Adrenal gland (tissue), 5 donors: Measurements from ENCODE around the gene TMEM259.

ENCODE experiments used
- POLR2A ChIP-seq, 2 donors: fragments of 450-650 bp; IDR thresholded peaks; one replicate each; pipeline ENCODE4 v1.6.1; 2017; ENCODE audit warnings: antibody characterized with exemption in 2 of 2, mild to moderate bottlenecking in 2 of 2, moderate library complexity in 1 of 2
- TF ChIP-seq, protein P1 (sequence below), 6 experiments: fragments of 450-650 bp in 4 of 6; fragments of 200-600 bp in 2 of 6; sonication (generic) in 1 of 6; IDR thresholded peaks; 1 replicate in 5 of 6; 2 replicates in 1 of 6; pipeline versions ENCODE4 v1.5.1 to v1.8.0; 2016 to 2021; ENCODE audit warnings: antibody characterized with exemption in 6 of 6, mild to moderate bottlenecking in 2 of 6, moderate library complexity in 1 of 6
- donor health status: DM: no; HTN: no; CAD: no.

DNA sequence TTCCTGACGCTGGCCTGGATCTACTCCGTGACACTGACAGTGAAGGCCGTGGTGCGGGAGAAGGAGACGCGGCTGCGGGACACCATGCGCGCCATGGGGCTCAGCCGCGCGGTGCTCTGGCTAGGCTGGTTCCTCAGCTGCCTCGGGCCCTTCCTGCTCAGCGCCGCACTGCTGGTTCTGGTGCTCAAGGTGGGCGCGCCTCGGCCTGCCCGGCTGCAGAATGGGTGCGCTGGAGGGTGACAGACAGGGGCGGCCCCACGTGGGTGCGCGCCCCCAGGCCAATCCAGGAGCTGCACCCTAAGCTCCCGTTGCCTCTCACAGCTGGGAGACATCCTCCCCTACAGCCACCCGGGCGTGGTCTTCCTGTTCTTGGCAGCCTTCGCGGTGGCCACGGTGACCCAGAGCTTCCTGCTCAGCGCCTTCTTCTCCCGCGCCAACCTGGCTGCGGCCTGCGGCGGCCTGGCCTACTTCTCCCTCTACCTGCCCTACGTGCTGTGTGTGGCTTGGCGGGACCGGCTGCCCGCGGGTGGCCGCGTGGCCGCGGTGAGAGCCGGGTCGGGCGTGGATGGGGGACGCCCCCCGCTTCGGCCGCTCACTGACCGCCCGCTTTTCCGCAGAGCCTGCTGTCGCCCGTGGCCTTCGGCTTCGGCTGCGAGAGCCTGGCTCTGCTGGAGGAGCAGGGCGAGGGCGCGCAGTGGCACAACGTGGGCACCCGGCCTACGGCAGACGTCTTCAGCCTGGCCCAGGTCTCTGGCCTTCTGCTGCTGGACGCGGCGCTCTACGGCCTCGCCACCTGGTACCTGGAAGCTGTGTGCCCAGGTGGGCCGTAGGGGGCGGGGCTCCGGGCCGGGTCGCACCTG lies 26.1 kb upstream of the TMEM259 start:
- TF ChIP-seq, protein P1, sequence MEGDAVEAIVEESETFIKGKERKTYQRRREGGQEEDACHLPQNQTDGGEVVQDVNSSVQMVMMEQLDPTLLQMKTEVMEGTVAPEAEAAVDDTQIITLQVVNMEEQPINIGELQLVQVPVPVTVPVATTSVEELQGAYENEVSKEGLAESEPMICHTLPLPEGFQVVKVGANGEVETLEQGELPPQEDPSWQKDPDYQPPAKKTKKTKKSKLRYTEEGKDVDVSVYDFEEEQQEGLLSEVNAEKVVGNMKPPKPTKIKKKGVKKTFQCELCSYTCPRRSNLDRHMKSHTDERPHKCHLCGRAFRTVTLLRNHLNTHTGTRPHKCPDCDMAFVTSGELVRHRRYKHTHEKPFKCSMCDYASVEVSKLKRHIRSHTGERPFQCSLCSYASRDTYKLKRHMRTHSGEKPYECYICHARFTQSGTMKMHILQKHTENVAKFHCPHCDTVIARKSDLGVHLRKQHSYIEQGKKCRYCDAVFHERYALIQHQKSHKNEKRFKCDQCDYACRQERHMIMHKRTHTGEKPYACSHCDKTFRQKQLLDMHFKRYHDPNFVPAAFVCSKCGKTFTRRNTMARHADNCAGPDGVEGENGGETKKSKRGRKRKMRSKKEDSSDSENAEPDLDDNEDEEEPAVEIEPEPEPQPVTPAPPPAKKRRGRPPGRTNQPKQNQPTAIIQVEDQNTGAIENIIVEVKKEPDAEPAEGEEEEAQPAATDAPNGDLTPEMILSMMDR (IDR thresholded peaks at IDR 0.05), result no peak
- no peak for TF ChIP-seq POLR2A (IDR thresholded peaks at IDR 0.05)
